HG03064 (cell line): ENCODE data around the gene IL36B.
"Not testable (repeated sequence)": the region's sequence is repeated elsewhere in the genome, so short reads cannot be mapped to it uniquely, and the experiment has no call there.

Experiments used
- ATAC-seq: cut with Tn5 transposase; IDR thresholded peaks from one replicate; pipeline ENCODE4 v1.9.1; 2021; ENCODE audit warnings: low read depth; ENCODE audit not compliant: unreplicated experiment

The IL36B gene

DNA sequence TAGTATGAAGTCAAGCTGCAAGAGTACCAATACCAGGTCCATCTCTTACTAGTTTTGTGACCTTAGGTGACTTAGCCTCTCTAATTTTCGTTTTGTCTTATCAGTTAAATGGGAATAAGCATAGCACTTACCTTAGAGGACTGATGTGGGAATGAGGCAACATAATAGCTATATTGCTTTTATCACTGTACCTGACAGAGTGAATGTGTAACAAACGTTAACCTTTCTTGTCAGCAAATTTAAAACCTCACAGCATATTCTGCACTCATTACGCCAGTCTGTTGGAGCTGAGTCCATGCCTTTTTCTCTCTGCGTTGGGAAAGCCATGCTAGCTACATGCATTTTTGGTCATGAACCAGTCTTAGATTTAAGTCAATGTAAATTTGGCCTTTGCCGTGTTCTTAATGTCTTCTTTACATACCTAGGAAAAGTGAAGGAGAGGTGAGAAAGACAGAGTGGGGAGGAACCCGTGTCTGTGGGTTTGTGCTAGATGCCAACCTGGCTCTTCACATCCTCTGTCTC is at the start of gene IL36B:
IL36B (minus strand) TSS at position 472 of the 522 bp plus-strand sequence.
- no peak for ATAC-seq

DNA sequence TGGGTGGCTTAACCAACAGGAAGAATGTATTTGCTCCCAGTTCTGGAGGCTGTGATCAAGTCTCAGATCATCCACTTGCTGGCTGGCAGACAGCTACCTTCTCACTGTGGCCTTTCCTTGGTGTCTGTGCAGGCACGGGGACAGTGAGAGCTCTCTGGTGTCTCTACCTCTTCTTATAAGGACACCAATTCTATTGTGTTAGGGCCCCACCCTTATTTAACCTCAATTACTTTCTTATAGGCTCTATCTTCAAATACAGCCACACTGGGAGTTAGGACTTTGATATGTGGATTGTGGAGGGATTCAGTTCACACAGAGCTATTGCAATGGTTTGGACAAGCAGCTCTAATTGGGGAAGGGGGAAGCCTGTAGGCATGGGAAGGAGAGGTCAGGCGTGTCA is 49.5 kb upstream of the IL36B start:
- ATAC-seq, result no peak

DNA sequence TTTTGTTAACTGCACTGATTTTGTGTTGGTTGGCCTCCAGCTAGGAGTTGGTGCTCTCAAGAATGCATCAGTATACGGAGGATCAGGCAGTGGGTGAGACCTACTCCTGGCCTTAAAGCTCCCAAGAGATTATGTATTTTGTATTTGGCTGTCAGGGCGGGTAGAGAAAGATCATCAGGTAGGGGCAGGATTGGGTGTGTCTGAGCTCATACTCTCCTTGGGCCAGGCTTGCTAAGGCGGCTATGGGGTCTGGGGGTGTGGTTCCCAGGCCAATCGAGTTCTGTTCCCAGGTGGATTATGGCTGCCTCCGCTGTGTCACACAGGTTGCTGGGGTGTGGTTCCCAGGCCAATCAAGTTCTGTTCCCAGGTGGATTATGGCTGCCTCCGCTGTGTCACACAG is 45.9 kb upstream of the IL36B start:
- no peak for ATAC-seq

DNA sequence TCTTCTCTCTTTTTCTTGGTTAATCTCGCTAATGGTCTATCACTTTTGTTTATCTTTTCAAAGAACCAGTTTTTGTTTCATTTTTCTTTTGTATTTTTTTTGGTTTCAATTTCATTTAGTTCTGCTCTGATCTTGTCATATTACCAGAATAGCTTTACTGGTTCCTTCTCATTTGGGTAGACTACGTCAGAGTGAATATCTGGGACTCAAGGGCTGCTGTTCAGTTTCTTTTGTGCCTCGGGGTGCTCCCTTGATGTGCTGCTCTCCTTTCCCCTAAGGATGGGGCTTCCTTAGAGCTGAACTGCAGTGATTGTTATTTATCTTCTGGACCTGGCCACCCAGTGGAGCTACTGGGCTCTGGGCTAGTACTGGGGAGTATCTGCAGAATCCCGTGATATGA is 45.4 kb upstream of the IL36B start:
- ATAC-seq, result no peak

DNA sequence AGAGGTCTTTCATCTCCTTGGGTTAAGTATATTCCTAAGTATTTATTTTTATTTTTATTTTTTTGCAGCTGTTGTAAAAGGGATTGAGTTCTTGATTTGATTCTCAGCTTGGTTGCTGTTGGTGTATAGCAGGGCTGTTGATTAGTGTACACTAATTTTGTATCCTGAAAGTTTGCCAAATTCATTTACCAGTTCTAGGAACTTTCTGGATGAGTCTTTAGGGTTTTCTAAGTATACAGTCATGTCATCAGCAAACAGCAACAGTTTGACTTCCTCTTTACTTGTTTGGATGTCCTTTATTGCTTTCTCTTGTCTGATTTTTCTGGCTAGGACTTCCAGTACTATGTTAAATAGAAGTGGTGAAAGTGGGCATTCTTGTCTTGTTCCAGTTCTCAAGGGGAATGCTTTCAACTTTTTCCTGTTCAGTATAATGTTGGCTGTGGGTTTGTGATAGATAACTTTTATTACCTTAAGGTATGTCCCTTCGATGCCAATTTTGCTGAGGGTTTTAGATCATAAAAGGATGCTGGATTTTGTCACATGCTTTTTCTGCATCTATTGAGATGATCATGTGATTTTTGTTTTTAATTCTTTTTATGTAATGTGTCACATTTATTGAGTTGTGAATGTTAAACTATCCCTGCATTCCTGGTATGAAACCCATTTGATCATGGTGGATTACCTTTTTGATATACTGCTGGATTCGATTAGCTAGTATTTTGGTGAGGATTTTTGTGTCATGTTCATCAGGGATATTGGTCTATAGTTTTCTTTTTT is 44.4 kb upstream of the IL36B start:
- ATAC-seq, result not testable (repeated sequence)

DNA sequence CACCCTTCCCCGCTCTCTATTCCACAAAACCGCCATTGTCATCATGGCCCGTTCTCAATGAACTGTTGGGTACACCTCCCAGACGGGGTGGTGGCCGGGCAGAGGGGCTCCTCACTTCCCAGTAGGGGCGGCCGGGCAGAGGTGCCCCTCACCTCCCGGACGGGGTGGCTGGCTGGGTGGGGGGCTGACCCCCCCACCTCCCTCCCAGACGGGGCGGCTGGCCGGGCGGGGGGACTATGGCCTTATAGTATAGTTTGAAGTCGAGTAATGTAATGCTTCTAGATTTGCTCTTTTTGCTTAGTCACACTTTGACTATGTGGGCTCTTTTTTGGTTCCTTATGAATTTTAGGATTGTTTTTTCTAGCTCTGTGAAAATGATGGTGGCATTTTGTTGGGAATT is 43.6 kb upstream of the IL36B start:
- ATAC-seq, result not testable (repeated sequence)

DNA sequence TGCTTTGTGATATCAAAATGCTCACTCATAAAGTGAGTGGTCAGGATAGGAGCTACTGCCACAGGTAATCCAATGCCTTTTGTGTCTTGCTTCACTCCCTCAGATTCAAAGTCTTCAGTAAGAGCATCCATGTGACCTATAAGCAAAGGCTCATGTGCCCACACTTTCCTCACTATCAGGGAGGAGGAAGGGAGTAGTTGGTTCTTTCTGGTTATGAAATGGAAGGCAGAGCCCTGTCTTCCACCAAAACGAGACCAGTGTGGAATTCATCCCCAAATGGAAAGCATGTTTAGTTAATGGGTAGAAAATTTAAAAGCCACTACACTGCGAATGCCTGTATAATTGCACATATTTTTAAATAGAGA is 40.9 kb upstream of the IL36B start:
- ATAC-seq, result no peak

DNA sequence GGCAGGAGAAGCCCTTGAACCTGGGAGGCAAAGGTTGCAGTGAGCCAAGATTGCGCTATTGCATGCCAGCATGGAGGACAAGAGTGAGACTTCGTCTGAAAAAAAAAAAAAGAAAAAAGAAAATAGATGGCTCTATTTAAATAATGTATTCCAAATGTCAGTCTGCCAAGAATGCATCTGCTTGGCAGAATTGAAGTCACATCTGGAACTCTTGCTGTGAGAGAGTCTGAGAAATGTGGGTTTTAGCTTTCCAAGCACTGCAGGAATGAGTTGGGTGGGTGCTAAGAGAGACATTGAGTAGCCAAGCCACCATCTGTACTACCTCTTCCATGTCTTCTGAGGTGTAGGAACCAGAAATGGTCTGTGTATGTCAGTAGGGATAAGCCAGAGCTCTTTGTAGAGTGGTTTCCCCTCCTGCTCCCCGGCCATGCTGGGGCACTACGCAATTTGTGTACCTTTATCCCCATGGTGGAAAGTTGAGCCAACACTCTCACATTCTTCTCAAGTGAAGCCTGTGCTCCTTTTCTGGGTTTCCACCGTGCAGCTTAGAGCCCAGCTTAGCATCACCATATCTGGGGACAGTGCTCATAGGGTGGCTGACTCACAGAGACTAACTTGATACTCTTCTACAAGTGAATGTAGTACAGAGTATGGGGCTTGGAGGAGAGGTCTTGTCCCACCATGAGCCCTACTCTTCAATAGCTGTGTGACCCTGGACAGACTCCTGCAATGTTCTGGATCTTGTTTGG is 40.4 kb upstream of the IL36B start:
- ATAC-seq, result no peak

DNA sequence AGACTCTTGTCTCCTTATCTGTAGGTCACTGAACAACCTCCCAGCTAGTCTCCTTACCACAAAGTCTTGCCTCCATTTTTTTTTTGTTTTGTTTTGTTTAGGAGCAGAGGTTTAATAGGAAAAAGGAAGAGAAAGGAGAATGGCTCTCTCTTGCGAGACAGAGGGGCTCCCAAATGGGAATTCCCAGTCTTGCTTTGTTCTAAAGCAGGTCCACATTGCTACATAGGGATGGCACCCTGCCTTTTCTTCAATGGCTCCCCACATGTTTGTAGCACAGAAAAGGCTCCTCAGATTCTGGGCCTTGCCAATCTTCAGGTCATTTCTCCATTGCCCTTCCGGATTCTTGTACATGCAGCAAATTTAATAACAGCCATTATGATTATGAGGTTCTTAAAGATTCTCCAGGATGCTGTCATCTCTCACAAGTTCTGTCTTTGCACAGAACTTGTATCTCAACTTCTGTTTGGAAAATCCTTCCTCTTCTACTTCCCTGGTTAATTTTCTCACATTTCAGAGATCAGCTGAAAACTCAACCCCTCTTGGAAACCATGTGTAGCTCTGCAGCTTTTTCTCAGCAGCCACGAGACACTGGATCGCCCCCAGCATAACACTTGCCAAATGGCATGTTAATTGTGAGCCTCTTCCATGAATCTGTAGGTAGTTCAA is 38.7 kb upstream of the IL36B start:
- no peak for ATAC-seq

DNA sequence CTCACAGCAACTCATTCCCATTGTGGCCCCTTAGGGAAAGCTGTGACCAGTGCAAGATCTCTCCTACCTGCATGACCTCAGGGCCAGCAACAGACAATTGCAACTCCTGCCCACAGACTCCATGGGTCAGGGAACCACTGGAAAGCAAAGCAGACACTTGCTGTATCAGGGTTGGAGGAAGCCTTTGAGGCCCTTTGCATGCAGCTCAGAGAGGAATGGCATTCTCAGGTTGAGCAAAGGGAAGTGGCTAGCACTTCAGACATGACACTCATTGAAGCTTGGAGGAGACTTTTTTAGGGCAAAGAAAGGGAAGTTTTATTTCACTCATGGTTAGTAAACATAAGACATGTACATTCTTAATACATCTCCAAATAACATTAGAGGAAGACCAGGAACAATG is 37.2 kb upstream of the IL36B start:
- ATAC-seq, result no peak

DNA sequence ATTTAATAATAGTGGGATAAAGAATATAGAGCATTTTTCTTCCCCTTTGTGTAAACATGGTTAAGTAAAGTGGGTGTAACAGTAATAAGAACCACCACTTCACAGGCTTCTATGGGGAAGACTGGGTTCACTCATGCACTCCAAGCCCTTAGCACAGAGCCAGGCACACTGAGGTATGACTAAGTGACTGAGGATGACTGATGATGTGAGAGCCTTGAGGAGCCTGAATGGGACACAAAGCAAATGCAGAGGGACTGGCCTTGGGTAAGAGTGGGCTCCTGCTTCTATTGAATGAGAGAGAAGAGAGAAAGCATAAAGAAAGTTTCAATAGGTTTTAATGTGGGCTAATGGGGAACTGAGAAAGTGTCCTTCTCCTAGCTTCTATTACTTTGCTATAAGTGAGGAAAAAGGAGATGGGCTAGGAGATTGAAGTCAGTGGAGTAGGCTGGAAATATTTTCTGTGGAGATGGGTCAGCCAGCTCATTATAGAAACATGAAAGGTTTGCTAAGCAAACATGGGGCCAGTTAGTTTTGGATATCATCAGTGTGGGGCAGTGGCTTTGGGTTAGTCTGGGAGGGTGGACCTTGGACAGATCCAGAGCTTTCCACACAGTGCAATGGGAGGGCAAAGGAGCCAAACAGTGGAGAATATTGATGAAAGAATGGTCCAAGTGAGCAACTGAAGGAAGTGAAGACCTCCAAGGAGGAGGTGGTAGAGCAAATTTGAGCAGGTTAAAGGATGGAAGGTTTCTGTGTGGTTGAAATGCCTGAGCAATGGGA is 35.7 kb upstream of the IL36B start:
- no peak for ATAC-seq

DNA sequence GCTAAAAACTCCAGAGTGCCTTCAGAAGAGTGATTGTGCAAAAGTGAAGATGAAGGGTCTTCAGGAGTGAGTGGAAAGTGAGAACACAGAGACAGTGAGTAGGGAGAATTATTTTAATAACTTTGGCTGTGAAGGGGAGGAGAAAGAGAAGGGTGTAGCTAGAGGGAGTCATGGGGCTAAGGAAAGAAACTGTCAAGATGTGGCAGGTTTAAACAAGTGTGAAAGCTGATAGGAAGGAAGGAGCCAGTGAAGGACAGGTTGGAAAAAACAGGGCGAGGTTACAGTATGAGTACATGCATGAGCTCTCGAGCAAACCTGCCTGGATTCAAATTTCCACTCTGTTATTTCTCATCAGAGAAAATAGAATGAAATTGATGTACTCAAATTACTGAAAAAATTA is 32.9 kb upstream of the IL36B start:
- ATAC-seq, result no peak

DNA sequence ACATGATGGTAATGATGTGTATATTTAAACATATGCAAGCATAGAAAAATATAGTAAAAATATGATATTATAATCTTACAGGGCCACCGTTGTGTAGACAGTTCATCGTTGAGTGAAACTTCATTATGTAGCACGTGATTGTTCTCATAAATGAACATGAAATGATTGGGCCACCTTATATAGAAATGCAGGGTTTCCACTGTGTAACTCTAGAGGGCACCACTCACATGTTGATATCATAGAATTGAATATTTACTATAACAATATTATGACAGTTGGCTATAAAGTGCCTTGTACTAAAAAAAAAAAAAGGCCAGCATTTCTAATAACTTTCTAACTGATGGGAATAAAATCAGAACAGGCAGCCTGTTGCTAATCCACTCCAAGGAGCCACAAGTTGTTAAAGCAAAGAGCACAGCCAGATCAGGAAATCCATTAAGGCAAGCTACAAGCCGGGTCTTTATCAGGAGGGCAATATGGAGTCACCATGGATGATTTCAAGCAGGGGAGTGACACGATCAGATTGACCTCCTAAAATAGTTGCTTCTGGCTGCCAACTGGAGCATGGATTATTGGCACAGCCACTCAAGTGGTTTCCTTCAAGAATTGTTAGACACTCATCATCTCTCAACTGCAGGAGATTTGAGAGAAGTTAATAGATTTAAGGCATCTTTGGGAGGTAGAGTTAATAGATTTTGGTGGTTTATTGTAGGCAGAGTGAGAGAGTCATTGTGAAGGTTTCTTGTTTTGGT is 31.8 kb upstream of the IL36B start:
- ATAC-seq, result no peak

DNA sequence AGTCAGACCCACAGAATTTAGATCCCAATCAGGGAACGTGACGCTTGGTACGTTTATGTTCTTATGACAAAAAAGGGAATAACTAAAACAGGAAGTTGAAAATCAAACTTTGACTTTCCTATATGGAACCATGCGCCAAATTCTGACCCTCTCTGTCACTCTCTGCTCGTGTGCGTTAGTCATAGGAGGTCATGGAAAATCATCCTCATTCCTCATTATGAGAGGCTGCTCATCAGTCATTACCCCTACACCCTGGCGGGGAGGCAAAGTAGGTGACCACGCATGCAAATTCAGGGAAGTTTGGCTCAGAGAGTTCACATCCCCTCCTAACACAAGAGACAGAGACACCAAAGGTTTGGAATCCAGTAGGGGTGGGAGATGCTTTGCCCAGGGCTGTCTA is 30.6 kb upstream of the IL36B start:
- ATAC-seq, result no peak

DNA sequence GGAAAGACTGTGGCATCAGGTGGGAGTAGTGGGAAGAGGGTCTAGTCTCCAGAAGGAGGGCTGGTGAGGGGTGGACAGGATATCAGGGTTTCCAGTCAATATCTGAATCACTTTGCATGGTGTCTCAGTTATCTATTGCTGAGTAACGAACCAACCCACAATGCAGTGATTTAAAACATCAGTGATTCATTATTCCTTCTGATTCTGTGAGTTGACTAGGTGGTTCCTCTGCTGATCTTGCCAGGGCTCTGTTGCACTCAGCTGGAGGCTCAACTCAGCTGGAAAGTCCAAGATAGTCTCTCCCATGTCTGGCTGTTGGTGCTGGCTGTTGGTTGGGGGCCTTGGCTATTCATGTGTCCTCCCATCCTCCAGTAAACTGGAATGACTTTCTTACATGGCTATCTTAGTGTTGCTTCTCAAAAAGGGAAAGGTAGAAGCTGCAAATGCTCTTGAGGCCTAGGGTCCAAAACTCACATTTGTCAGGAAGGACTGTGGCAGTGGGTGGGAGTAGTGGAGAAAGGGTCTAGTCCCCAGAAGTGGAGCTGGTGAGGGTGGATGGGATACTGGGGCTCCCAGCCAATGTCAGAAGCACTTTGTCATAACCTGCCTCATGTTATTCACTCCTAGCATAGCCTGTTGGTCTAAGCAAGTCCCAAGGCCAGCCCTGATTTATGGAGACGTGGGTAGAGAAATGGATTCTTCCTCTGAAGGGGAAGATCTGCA is 29.0 kb upstream of the IL36B start:
- ATAC-seq, result no peak

DNA sequence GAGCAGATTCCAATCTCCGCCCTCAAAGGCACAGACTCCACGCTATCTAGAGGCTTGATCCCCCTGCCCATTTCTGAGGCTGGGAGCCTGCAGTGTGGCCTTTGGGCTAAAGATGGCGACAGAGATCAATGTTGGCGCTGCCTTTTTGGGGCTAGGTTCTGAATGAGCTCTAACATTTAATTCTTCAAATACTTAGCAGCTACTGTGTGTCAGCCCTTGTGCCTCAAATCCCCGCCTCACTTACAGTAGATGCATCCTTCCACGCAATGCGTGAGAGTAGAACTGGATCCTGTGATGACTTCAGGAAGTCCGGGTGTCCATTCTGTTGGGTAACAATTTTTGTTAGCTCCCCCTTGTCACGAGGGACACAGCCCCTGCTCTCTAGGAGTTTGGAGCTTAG is 27.5 kb upstream of the IL36B start:
- ATAC-seq, result no peak

DNA sequence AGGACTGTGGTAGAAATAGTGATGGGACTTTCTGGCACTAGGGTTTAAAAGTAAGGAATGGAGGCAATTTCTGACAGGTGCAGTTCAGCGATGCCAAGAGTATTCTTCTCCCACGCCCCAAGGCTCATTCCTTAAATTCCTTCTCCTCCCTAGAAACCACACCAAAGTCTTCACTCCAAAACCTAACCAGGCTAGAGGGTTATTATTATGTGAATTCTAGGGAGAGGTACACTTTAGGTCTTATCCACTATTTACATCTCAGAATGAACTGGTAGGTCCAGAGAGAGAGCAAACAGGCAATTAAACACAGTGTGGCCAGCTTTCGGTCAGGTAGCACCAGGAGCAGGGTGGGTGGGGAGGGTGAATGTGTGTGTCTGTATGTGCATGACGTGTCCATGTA is 26.5 kb upstream of the IL36B start:
- no peak for ATAC-seq

DNA sequence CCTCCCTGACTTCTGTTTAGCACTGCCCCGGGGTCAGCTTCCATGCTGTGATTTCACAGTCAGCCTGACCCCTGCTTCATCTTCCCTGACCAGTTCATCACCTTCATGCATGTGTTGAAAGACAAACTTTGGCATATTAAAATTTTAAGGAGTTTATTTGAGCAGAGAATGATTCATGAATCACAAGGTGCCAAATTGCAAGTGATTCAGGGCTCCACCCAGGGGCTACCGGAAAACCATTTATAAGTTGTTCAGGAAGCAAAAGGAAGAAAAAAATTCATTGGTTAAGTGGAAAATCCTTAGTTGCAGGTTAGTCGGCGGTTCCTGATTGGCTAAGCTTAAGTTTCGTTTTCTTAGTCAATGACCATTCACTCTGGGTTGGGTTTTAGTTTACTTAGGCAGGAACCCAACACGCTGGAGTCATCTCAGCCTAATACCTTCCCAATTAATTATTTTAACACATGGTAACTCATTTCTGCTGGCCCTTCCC is 25.7 kb upstream of the IL36B start:
- no peak for ATAC-seq

DNA sequence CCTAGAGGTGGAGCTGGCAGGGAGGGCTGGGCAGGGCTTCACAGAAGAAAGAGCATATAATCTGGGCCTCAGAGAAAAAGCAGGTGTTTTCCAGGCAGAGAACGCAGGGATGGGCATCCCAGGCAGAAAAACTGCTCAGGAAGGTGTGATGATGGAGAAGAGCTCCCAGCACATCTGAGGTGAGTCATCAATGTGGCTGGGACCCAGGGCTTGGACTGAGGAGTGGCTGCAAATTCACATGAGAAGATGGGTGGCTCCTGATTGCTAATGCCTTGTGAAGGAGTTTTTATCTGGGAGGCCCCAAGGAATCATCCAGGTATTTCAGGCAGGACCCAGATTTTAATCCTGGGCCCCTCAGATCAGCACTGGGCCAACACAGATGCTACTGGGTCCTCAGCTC is 25.3 kb upstream of the IL36B start:
- no peak for ATAC-seq
